HAP-1 (cell line): ENCODE measurements around the gene MSL3B.
"Not testable (repeated sequence)": the region's sequence is repeated elsewhere in the genome, so short reads cannot be mapped to it uniquely, and the experiment has no call there.

Experiments
- DNase-seq, 2 experiments: peaks; one replicate each; pipeline ENCODE4 v3.0.0-alpha.2; 2016 to 2020; ENCODE audit warnings: low spot score in 2 of 2
- H3K27me3 ChIP-seq: fragments of 250-450 bp; sonication (Bioruptor Pico); 2 replicates; pipeline ENCODE4 v1.5.1; 2020; ENCODE audit warnings: low read depth, mild to moderate bottlenecking, moderate library complexity
- H3K36me3 ChIP-seq: fragments of 250-450 bp; sonication (Bioruptor Pico); replicated peaks from 2 replicates; pipeline ENCODE4 v1.5.1; 2020; ENCODE audit warnings: mild to moderate bottlenecking
- H3K4me1 ChIP-seq: fragments of 250-450 bp; sonication (Bioruptor Pico); 2 replicates; pipeline ENCODE4 v1.5.1; 2020; ENCODE audit warnings: mild to moderate bottlenecking
- H3K4me3 ChIP-seq: fragments of 250-450 bp; sonication (Bioruptor Pico); 2 replicates; pipeline ENCODE4 v1.5.1; 2020; ENCODE audit warnings: mild to moderate bottlenecking, moderate library complexity
- H3K9me3 ChIP-seq: fragments of 250-450 bp; sonication (Bioruptor Pico); 2 replicates; pipeline ENCODE4 v1.5.1; 2020; ENCODE audit warnings: mild to moderate bottlenecking, moderate library complexity
- in situ Hi-C: fragments of 300-500 bp; cut with MboI; formaldehyde crosslinking; loops from 3 replicates; pipeline ENCODE4 v1.14.3; 2020; ENCODE audit warnings: low sequenced_read_pairs, inconsistent platforms, mixed read lengths

The MSL3B gene

GRCh38 chr2:233867993-233868532 lies at the start of gene MSL3B:
MSL3B (minus strand) TSS chr2:233868386.
- in situ Hi-C loops = no loop called here
- H3K27me3 ChIP-seq = peaks cover 19% of the 10 kb centered on the region
- peak; percentile 26 to 51 for DNase-seq

GRCh38 chr2:233917116-233917515 lies 48.9 kb upstream of the MSL3B start, which contains the start of gene TRPM8:
TRPM8 (plus strand) TSS chr2:233917373; CDS start chr2:233926538, 9,165 bp downstream.
- H3K36me3 ChIP-seq = no peaks in the 10 kb centered on the region
- no peak within 1 kb of the TSS for H3K4me3 ChIP-seq
- H3K9me3 ChIP-seq = no peaks in the 10 kb centered on the region
- H3K4me1 ChIP-seq = no peaks in the 10 kb centered on the region
- peak in 1 of 2 experiments; percentile 38 for DNase-seq
- H3K27me3 ChIP-seq = peaks cover 15% of the 10 kb centered on the region
- in situ Hi-C loops = no loop called here

More at GRCh38 chr2:233867993-233868532, at the start of gene MSL3B:
- Histone ChIP-seq H3K9me3 (0 out of 2 replicates have a peak, but pooled peaks cover 3% of the 10 kb centered on the region), H3K36me3 (no peaks in the 10 kb centered on the region), H3K4me1 (peaks cover 5% of the 10 kb centered on the region), H3K4me3 (peak within 1 kb of the TSS; percentile 29)

- Histone ChIP-seq H3K36me3 (no peaks in the 10 kb centered on the region), H3K4me1 (no peaks in the 10 kb centered on the region), H3K9me3 (no peaks in the 10 kb centered on the region), H3K27me3 (peaks cover 15% of the 10 kb centered on the region), H3K4me3 (no peak overlapping the region)
- DNase-seq = peak in 1 of 2 experiments; percentile 24
- in situ Hi-C loops = no loop called here
These were observed 46.9 kb upstream of the MSL3B start for GRCh38 chr2:233915128-233915527.

GRCh38 chr2:233912691-233913423 lies 44.7 kb upstream of the MSL3B start:
- in situ Hi-C loops = no loop called here
- peaks cover 8% of the 10 kb centered on the region for H3K27me3 ChIP-seq
- DNase-seq = peak in 1 of 2 experiments; percentile 67

GRCh38 chr2:233907627-233908026 lies 39.4 kb upstream of the MSL3B start:
- Histone ChIP-seq H3K4me1 (no peaks in the 10 kb centered on the region), H3K9me3 (no peaks in the 10 kb centered on the region), H3K4me3 (no peak overlapping the region), H3K27me3 (no peaks in the 10 kb centered on the region), H3K36me3 (no peaks in the 10 kb centered on the region)
- no peak for DNase-seq
- in situ Hi-C loops = no loop called here

More at GRCh38 chr2:233912691-233913423, 44.7 kb upstream of the MSL3B start:
- no peak overlapping the region for H3K4me3 ChIP-seq
- H3K36me3 ChIP-seq = no peaks in the 10 kb centered on the region
- no peaks in the 10 kb centered on the region for H3K9me3 ChIP-seq
- H3K4me1 ChIP-seq = no peaks in the 10 kb centered on the region

- Histone ChIP-seq H3K4me1 (no peaks in the 10 kb centered on the region), H3K9me3 (no peaks in the 10 kb centered on the region), H3K27me3 (no peaks in the 10 kb centered on the region), H3K36me3 (no peaks in the 10 kb centered on the region), H3K4me3 (no peak overlapping the region)
- in situ Hi-C loops = no loop called here
- DNase-seq = no peak
These were observed 37.8 kb upstream of the MSL3B start for GRCh38 chr2:233905945-233906344.

GRCh38 chr2:233901884-233902283 lies 33.7 kb upstream of the MSL3B start:
- in situ Hi-C loops = no loop called here
- H3K9me3 ChIP-seq = no peaks in the 10 kb centered on the region

GRCh38 chr2:233901367-233901766 lies 33.2 kb upstream of the MSL3B start:
- Histone ChIP-seq H3K27me3 (peaks cover 13% of the 10 kb centered on the region), H3K9me3 (no peaks in the 10 kb centered on the region), H3K4me3 (no peak overlapping the region), H3K36me3 (no peaks in the 10 kb centered on the region), H3K4me1 (no peaks in the 10 kb centered on the region)
- DNase-seq = no peak
- in situ Hi-C loops = no loop called here

More at GRCh38 chr2:233901884-233902283, 33.7 kb upstream of the MSL3B start:
- Histone ChIP-seq H3K4me3 (no peak overlapping the region), H3K27me3 (peaks cover 13% of the 10 kb centered on the region), H3K36me3 (no peaks in the 10 kb centered on the region), H3K4me1 (no peaks in the 10 kb centered on the region)
- DNase-seq = no peak

- H3K9me3 ChIP-seq, DNase-seq, in situ Hi-C loops, H3K4me3 ChIP-seq, H3K4me1 ChIP-seq, H3K36me3 ChIP-seq: not testable (repeated sequence)
- peaks cover 13% of the 10 kb centered on the region for H3K27me3 ChIP-seq
These were observed 28.1 kb upstream of the MSL3B start for GRCh38 chr2:233896253-233896652.

GRCh38 chr2:233892793-233893192 lies 24.6 kb upstream of the MSL3B start:
- H3K36me3 ChIP-seq = no peaks in the 10 kb centered on the region
- in situ Hi-C loops = no loop called here
- H3K27me3 ChIP-seq = peaks cover 4% of the 10 kb centered on the region; the same call in 1 of the 2 replicates
- DNase-seq = no peak
- no peaks in the 10 kb centered on the region for H3K9me3 ChIP-seq
- H3K4me3 ChIP-seq = no peak overlapping the region
- H3K4me1 ChIP-seq = no peaks in the 10 kb centered on the region

- Histone ChIP-seq H3K27me3 (peaks cover 2% of the 10 kb centered on the region; the same call in 1 of the 2 replicates), H3K9me3 (peaks cover 2% of the 10 kb centered on the region), H3K4me1 (no peaks in the 10 kb centered on the region), H3K4me3 (no peak overlapping the region), H3K36me3 (no peaks in the 10 kb centered on the region)
- no peak for DNase-seq
- in situ Hi-C loops = no loop called here
These were observed 14.2 kb upstream of the MSL3B start for GRCh38 chr2:233882353-233882752.

GRCh38 chr2:233872125-233872524 lies 3.9 kb upstream of the MSL3B start:
- H3K36me3 ChIP-seq, H3K4me1 ChIP-seq, in situ Hi-C loops, H3K9me3 ChIP-seq, H3K4me3 ChIP-seq, DNase-seq: not testable (repeated sequence)
- H3K27me3 ChIP-seq = peaks cover 29% of the 10 kb centered on the region

GRCh38 chr2:233871432-233871831 lies 3.2 kb upstream of the MSL3B start:
- H3K36me3 ChIP-seq = no peaks in the 10 kb centered on the region
- H3K27me3 ChIP-seq = peaks cover 29% of the 10 kb centered on the region
- in situ Hi-C loops = no loop called here
- H3K9me3 ChIP-seq = 0 out of 2 replicates have a peak, but pooled peaks cover 3% of the 10 kb centered on the region
- DNase-seq = no peak
- H3K4me3 ChIP-seq = no peak overlapping the region
- H3K4me1 ChIP-seq = peaks cover 5% of the 10 kb centered on the region

- in situ Hi-C loops = no loop called here
- Histone ChIP-seq H3K4me1 (peaks cover 9% of the 10 kb centered on the region), H3K36me3 (no peaks in the 10 kb centered on the region), H3K27me3 (peaks cover 9% of the 10 kb centered on the region; the same call in 1 of the 2 replicates), H3K4me3 (no peak overlapping the region), H3K9me3 (0 out of 2 replicates have a peak, but pooled peaks cover 3% of the 10 kb centered on the region)
- no peak for DNase-seq
These were observed 1.7 kb downstream of the MSL3B start for GRCh38 chr2:233866479-233866878.
